Coronary artery (tissue), 2 donors: ENCODE results near the gene COPG2.
"Not testable (repeated sequence)": the region's sequence is repeated elsewhere in the genome, so short reads cannot be mapped to it uniquely, and the experiment has no call there.

ENCODE experiments used
- DNase-seq: peaks from one replicate; pipeline ENCODE4 v3.0.0-alpha.2; 2017; ENCODE audit warnings: low spot score
- H3K27ac ChIP-seq, 2 donors: fragments of 200-600 bp; sonication (generic); one replicate each; pipeline ENCODE4 v1.5.1; 2016 to 2019
- H3K4me3 ChIP-seq: fragments of 200-600 bp; sonication (generic); 2 replicates; pipeline ENCODE4 v1.5.1; 2016; ENCODE audit warnings: mild to moderate bottlenecking, moderate library complexity
- CTCF ChIP-seq: fragments of 200-600 bp; sonication (generic); IDR thresholded peaks from one replicate; pipeline ENCODE4 v1.5.1; 2019; ENCODE audit warnings: antibody characterized with exemption

Gene COPG2

GRCh38 chr7:130632111-130632510, 36.4 kb downstream of the COPG2 start:
- Histone ChIP-seq H3K4me3 (no peak overlapping the region), H3K27ac (no peak overlapping the region)
- no peak for DNase-seq
- no peak for TF ChIP-seq CTCF

DNA sequence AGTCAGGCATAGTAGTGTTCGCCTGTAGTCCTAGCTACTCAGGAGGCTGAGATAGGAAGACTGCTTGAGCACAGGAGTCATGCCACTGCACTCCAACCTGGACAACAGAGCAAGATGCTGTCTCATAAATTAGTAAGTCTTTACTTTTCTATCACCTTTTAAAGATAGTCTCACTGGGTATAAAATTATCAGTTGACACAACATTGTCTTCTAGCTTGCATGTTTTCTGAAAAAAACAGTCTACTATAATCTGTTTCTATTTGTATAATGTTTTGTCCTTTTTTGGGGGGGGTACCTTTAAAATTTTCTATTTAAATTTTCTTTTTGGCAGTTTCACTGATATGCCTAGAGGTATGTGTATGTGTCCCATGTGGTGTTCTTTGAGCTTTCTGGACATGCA, 39.6 kb downstream of the COPG2 start:
- TF ChIP-seq CTCF, result no peak
- no peak overlapping the region for H3K4me3 ChIP-seq
- no peak for DNase-seq
- H3K27ac ChIP-seq, result no peak overlapping the region

DNA sequence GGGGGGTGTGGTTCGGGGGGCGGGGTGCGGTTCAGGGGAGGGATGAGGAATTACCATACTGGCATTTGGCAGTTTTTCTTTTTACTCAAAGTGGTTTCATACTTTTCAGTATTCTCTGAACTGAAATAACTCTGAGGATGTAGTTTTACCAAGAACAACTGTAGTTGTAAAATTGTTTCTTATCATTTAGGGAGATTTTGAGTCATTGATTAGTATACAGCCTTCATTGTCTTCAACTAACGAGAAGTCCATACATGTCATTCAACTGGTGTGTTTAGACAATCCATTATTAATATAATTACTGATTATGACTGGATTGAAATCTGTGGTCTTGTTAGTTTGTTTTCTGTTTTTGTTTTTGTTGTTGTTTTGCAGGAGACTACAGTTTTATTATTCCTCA, 40.8 kb downstream of the COPG2 start:
- no peak for TF ChIP-seq CTCF
- H3K27ac ChIP-seq, result no peak overlapping the region
- no peak for DNase-seq

DNA sequence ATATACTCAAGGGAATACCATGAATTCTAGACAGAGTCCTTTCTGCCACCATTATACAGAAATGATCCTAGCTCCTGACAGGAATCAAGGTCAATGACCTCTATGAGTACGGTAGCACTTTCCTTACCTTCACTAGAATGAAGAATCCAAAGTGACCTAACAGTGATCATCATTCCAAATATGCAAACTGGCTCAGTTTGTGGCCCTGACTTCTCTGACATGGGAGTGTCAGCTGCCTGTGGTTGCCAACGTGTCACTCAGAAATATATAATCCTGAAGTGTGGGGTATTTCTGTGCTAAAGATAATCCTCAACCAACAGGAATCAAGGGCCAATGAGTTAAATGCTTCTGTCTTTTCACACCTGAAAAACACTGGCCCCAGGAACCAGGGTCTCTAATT, 45.7 kb downstream of the COPG2 start:
- DNase-seq, result no peak
- no peak overlapping the region for H3K27ac ChIP-seq
- H3K4me3 ChIP-seq, result no peak overlapping the region
- TF ChIP-seq CTCF, result no peak

More for the DNA sequence above, 40.8 kb downstream of the COPG2 start:
- H3K4me3 ChIP-seq, result no peak overlapping the region

GRCh38 chr7:130615583-130615982, 53.0 kb downstream of the COPG2 start:
- Histone ChIP-seq H3K4me3 (no peak overlapping the region), H3K27ac (no peak overlapping the region)
- no peak for TF ChIP-seq CTCF
- DNase-seq, result no peak

- Histone ChIP-seq H3K27ac (no peak overlapping the region), H3K4me3 (no peak overlapping the region)
- no peak for TF ChIP-seq CTCF
- DNase-seq, result no peak
Observed at GRCh38 chr7:130614449-130614848, 54.1 kb downstream of the COPG2 start.

DNA sequence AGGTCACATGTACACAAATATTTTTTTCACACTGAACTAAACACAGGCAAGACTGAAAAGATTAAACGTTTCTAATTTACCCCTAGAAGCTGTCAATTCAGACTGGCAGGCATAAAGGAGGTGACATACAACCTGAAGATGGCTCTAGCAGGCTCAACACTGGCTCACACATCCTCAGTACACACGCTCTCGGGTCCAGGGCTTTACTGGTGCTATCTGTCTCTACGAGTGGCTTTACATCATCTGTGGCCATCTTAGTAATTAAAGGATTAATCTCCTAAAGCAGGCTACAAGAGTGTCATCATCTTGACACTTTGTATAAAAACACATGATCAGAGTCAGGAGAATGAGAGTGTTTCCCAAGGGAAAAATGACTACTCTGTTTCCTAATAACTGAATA, 57.3 kb downstream of the COPG2 start:
- no peak for TF ChIP-seq CTCF
- no peak overlapping the region for H3K27ac ChIP-seq
- H3K4me3 ChIP-seq, result no peak overlapping the region
- no peak for DNase-seq

DNA sequence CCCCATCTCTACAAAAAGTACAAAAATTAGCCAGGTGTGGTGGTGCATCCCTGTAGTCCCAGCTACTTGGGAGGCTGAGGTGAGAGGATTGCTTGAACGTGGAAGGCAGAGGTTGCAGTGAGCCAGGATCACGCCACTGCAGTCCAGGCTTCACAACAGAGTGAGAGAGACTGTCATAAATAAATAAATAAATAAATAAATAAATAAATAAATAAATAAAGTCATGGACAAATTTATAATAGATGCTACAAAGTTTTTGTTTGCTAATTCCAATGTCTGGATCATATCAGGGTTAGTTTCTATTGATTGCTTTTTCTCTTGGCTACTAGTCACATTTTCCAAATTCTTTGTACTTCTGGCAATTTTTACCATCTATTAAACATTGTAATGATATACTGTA, 61.5 kb downstream of the COPG2 start:
- DNase-seq, H3K27ac ChIP-seq, H3K4me3 ChIP-seq: not testable (repeated sequence)
